A673 (cell line): ENCODE data around the gene DNAH8. TPM values are rescaled to one million over a fixed set of nuclear protein-coding genes. Genes with fewer than 3 reads are reported as not detected.
"Not testable (repeated sequence)": the region's sequence is repeated elsewhere in the genome, so short reads cannot be mapped to it uniquely, and the experiment has no call there.

Experiments used
- BruUV-seq: library from RNA; stranded (reverse); fragments of 400-500 nt; replicated peaks from 2 replicates; lab custom pipeline; 2021; lab: Mats Ljungman, UMichigan
- CTCF ChIA-PET: fragments of 300-600 bp; sonication (Branson Sonifier 250); formaldehyde crosslinking; loops from one replicate; lab custom pipeline; 2022; ENCODE audit warnings: antibody characterized with exemption; lab: Charles Lee
- POLR2A ChIA-PET: fragments of 300-600 bp; sonication (Branson Sonifier 250); formaldehyde crosslinking; loops from one replicate; lab custom pipeline; 2022; ENCODE audit warnings: antibody characterized with exemption; ENCODE audit not compliant: low non-redundant PET; lab: Charles Lee
- DNase-seq: peaks from one replicate; pipeline ENCODE4 v3.0.0-alpha.2; 2015; ENCODE audit warnings: low spot score
- H3K27ac ChIP-seq: fragments of 200-600 bp; sonication (generic); 2 replicates; pipeline ENCODE4 v1.5.1; 2016; ENCODE audit warnings: mixed run types, low read depth, mild to moderate bottlenecking, mixed read lengths, antibody characterized with exemption, low read length; ENCODE audit not compliant: poor library complexity, severe bottlenecking
- H3K27me3 ChIP-seq: fragments of 200-600 bp; sonication (generic); replicated peaks from 2 replicates; pipeline ENCODE4 v1.6.1; 2017; ENCODE audit warnings: mixed run types, low read depth, mild to moderate bottlenecking, mixed read lengths, antibody characterized with exemption, low read length; ENCODE audit not compliant: insufficient read depth, poor library complexity
- H3K36me3 ChIP-seq: fragments of 200-600 bp; sonication (generic); 2 replicates; pipeline ENCODE4 v1.6.1; 2016; ENCODE audit warnings: mixed run types, mild to moderate bottlenecking, mixed read lengths, antibody characterized with exemption, low read length; ENCODE audit not compliant: insufficient read depth, poor library complexity, severe bottlenecking
- H3K4me1 ChIP-seq: fragments of 200-600 bp; sonication (generic); 2 replicates; pipeline ENCODE4 v1.6.1; 2017; ENCODE audit warnings: mixed run types, mild to moderate bottlenecking, mixed read lengths, antibody characterized with exemption, low read length; ENCODE audit not compliant: insufficient read depth, poor library complexity, severe bottlenecking
- H3K4me3 ChIP-seq: fragments of 200-600 bp; sonication (generic); 2 replicates; pipeline ENCODE4 v1.5.1; 2016; ENCODE audit warnings: low read depth, mixed run types, mild to moderate bottlenecking, mixed read lengths, low read length; ENCODE audit not compliant: poor library complexity, severe bottlenecking
- H3K9me3 ChIP-seq: fragments of 200-600 bp; sonication (generic); 2 replicates; pipeline ENCODE4 v1.6.1; 2016; ENCODE audit warnings: mixed run types, low read depth, mild to moderate bottlenecking, mixed read lengths, antibody characterized with exemption, low read length; ENCODE audit not compliant: poor library complexity, severe bottlenecking
- EZH2 ChIP-seq: fragments of 200-600 bp; sonication (generic); IDR thresholded peaks from 2 replicates; pipeline ENCODE4 v1.6.1; 2017; ENCODE audit warnings: borderline replicate concordance, low read depth, mild to moderate bottlenecking, mixed read lengths, antibody characterized with exemption, low read length; ENCODE audit not compliant: poor library complexity, severe bottlenecking
- intact Hi-C: fragments of 100-400 bp; cut with micrococcal nuclease; formaldehyde crosslinking; loops from one replicate; pipeline ENCODE4 v1.10.0; 2022; ENCODE audit not compliant: unreplicated experiment
- total RNA-seq: library from RNA; stranded (reverse); gene quantifications from 2 replicates; pipeline ENCODE4 v1.2.3, GENCODE V29; 2021
- TF ChIP-seq, protein P1 (sequence below): fragments of 300-800, 200-600 bp; sonication (generic); conservative IDR thresholded peaks from 2 replicates; pipeline ENCODE4 v1.5.1; 2017; ENCODE audit warnings: low read depth, mild to moderate bottlenecking, antibody characterized with exemption, low read length, moderate library complexity, mixed read lengths

Gene DNAH8
- total RNA-seq, 1 experiment from 2014 or later: not detected

- CTCF ChIA-PET: no interaction called here
These were observed 79.6 kb downstream of the DNAH8 start for GRCh38 chr6:38794682-38795081.

DNA sequence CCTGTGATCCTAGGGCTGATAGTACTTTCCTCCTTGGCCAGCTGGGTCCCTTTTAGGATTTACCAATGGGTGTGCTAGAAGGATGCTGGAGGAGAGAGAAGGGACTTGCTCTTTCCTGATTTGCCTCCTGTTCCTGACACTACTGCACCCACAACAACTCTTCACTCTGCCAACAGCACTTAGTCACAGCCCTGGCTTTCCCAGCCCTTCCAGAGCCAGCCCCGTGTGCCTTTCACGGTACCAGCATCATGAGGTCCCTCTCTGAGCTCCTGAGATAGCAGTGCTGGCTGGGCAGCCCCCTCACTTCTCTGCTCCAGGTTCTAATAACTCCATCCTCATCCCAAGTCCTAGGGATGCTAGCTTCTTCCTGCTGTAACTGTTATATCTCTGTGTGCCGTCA is 80.9 kb downstream of the DNAH8 start:
- no peaks in the 10 kb centered on the region for H3K36me3 ChIP-seq
- no TSS peak for BruUV-seq
- no peaks in the 10 kb centered on the region for H3K4me1 ChIP-seq
- ChIA-PET CTCF (no interaction called here), POLR2A (no interaction called here)
- TF ChIP-seq EZH2: no peak
- TF ChIP-seq, protein P1, sequence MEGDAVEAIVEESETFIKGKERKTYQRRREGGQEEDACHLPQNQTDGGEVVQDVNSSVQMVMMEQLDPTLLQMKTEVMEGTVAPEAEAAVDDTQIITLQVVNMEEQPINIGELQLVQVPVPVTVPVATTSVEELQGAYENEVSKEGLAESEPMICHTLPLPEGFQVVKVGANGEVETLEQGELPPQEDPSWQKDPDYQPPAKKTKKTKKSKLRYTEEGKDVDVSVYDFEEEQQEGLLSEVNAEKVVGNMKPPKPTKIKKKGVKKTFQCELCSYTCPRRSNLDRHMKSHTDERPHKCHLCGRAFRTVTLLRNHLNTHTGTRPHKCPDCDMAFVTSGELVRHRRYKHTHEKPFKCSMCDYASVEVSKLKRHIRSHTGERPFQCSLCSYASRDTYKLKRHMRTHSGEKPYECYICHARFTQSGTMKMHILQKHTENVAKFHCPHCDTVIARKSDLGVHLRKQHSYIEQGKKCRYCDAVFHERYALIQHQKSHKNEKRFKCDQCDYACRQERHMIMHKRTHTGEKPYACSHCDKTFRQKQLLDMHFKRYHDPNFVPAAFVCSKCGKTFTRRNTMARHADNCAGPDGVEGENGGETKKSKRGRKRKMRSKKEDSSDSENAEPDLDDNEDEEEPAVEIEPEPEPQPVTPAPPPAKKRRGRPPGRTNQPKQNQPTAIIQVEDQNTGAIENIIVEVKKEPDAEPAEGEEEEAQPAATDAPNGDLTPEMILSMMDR: no peak
- no peaks in the 10 kb centered on the region for H3K9me3 ChIP-seq
- DNase-seq: no peak
- H3K4me3 ChIP-seq: no peak overlapping the region
- no peak overlapping the region for H3K27ac ChIP-seq
- intact Hi-C loops: no loop called here
- H3K27me3 ChIP-seq: no peaks in the 10 kb centered on the region

More at GRCh38 chr6:38794682-38795081, 79.6 kb downstream of the DNAH8 start:
- H3K36me3 ChIP-seq: no peaks in the 10 kb centered on the region
- BruUV-seq: no TSS peak
- H3K9me3 ChIP-seq: no peaks in the 10 kb centered on the region
- H3K4me1 ChIP-seq: no peaks in the 10 kb centered on the region
- H3K27me3 ChIP-seq: no peaks in the 10 kb centered on the region
- TF ChIP-seq EZH2: no peak
- TF ChIP-seq, protein P1: no peak
- H3K4me3 ChIP-seq: no peak overlapping the region
- no peak overlapping the region for H3K27ac ChIP-seq
- DNase-seq: no peak
- POLR2A ChIA-PET: no interaction called here
- intact Hi-C loops: no loop called here

GRCh38 chr6:38796437-38796836 is 81.3 kb downstream of the DNAH8 start:
- H3K27me3 ChIP-seq, H3K9me3 ChIP-seq, H3K27ac ChIP-seq, DNase-seq, CTCF ChIA-PET, H3K4me3 ChIP-seq, BruUV-seq, H3K4me1 ChIP-seq, H3K36me3 ChIP-seq, POLR2A ChIA-PET, intact Hi-C loops: not testable (repeated sequence)

DNA sequence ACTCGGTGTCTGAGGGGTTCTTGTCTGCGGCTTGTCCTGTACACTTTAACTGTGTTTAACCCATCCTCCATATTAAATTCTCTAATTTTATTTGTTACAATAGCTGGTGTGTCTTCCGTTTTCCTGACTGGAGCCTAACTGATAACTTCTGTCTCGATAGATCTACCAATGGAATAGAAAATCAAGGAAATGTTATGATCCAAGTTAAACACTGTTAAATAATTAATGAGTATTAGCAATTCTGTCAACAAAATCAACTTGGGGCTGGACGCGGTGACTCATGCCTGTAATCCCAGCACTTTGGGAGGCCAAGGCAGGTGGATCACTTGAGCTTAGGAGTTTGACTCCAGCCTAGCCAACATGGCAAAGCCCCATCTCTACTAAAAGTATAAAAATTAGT is 81.7 kb downstream of the DNAH8 start:
- TF ChIP-seq, protein P1: no peak
- TF ChIP-seq EZH2: no peak
- no peaks in the 10 kb centered on the region for H3K27me3 ChIP-seq
- CTCF ChIA-PET: no interaction called here
- H3K4me1 ChIP-seq: no peaks in the 10 kb centered on the region
- no peak overlapping the region for H3K4me3 ChIP-seq
- H3K27ac ChIP-seq: no peak overlapping the region
- DNase-seq: no peak
- intact Hi-C loops: no loop called here
- no TSS peak for BruUV-seq
- no peaks in the 10 kb centered on the region for H3K36me3 ChIP-seq
- H3K9me3 ChIP-seq: no peaks in the 10 kb centered on the region
- POLR2A ChIA-PET: no interaction called here
